HepG2 (cell line): ENCODE results near the gene HAUS2. TPM values are rescaled to one million over a fixed set of nuclear protein-coding genes. Genes with fewer than 3 reads are reported as not detected.

Experiments used
- ARID4A ChIP-seq: sonication (generic); formaldehyde crosslinking; IDR thresholded peaks from 2 replicates; pipeline ENCODE4 v1.5.0; 2020; ENCODE audit warnings: mild to moderate bottlenecking, missing genetic modification reagents, borderline replicate concordance
- CEBPG ChIP-seq: IDR thresholded peaks from 2 replicates; pipeline ENCODE4 v1.6.1; 2016
- KDM2A ChIP-seq: sonication (generic); formaldehyde crosslinking; IDR thresholded peaks from 2 replicates; pipeline ENCODE4 v1.4.0; 2020; ENCODE audit warnings: low read depth, missing genetic modification reagents, borderline replicate concordance
- MTERF4 ChIP-seq: sonication (generic); formaldehyde crosslinking; IDR thresholded peaks from 2 replicates; pipeline ENCODE4 v1.8.0; 2023; ENCODE audit warnings: mild to moderate bottlenecking, missing genetic modification reagents
- POLR2A ChIP-seq, 2 experiments: IDR thresholded peaks; 2 replicates each; pipeline ENCODE4 v1.6.1; 2011; ENCODE audit warnings: low read depth in 2 of 2, low read length in 2 of 2, mild to moderate bottlenecking in 1 of 2, moderate library complexity in 1 of 2; ENCODE audit not compliant: insufficient read depth in 1 of 2
- RELA ChIP-seq: sonication (generic); formaldehyde crosslinking; IDR thresholded peaks from 2 replicates; pipeline ENCODE4 v1.4.0; 2020; ENCODE audit warnings: missing genetic modification reagents
- SAFB2 ChIP-seq: sonication (generic); formaldehyde crosslinking; IDR thresholded peaks from 2 replicates; pipeline ENCODE4 v1.5.1; 2020; ENCODE audit warnings: missing genetic modification reagents, low read depth, mild to moderate bottlenecking, borderline replicate concordance
- TFE3 ChIP-seq: IDR thresholded peaks from 2 replicates; pipeline ENCODE4 v1.6.1; 2016
- TRAFD1 ChIP-seq: sonication (generic); formaldehyde crosslinking; IDR thresholded peaks from 2 replicates; pipeline ENCODE4 v1.5.1; 2020; ENCODE audit warnings: missing genetic modification reagents, mild to moderate bottlenecking, borderline replicate concordance
- XRCC5 ChIP-seq: fragments of 200-400 bp; formaldehyde crosslinking; optimal IDR thresholded peaks from 2 replicates; pipeline ENCODE3; 2017; ENCODE audit warnings: mild to moderate bottlenecking, low read length
- ZBTB43 ChIP-seq: sonication (generic); formaldehyde crosslinking; conservative IDR thresholded peaks from 2 replicates; pipeline ENCODE4 v1.4.0; 2020; ENCODE audit warnings: missing genetic modification reagents
- ZFP37 ChIP-seq: sonication (generic); formaldehyde crosslinking; IDR thresholded peaks from 2 replicates; pipeline ENCODE4 v1.4.0; 2020; ENCODE audit warnings: missing genetic modification reagents, borderline replicate concordance
- ZNF136 ChIP-seq: sonication (generic); formaldehyde crosslinking; IDR thresholded peaks from 2 replicates; pipeline ENCODE4 v1.8.1; 2022; ENCODE audit warnings: low read depth, mild to moderate bottlenecking, moderate library complexity, missing genetic modification reagents
- ZNF138 ChIP-seq: sonication (generic); formaldehyde crosslinking; IDR thresholded peaks from 2 replicates; pipeline ENCODE4 v1.5.0; 2020; ENCODE audit warnings: mild to moderate bottlenecking, low read depth, missing genetic modification reagents
- ZNF24 ChIP-seq: fragments of 450-650 bp; IDR thresholded peaks from 2 replicates; pipeline ENCODE4 v1.6.1; 2017; ENCODE audit warnings: antibody characterized with exemption, mild to moderate bottlenecking
- ZNF441 ChIP-seq: sonication (generic); formaldehyde crosslinking; IDR thresholded peaks from 2 replicates; pipeline ENCODE4 v1.7.0; 2021; ENCODE audit warnings: missing genetic modification reagents, borderline replicate concordance
- ZNF782 ChIP-seq: sonication (generic); formaldehyde crosslinking; IDR thresholded peaks from 2 replicates; pipeline ENCODE4 v1.4.0; 2020; ENCODE audit warnings: missing genetic modification reagents, mild to moderate bottlenecking, borderline replicate concordance
- ZNF879 ChIP-seq: sonication (generic); formaldehyde crosslinking; IDR thresholded peaks from 2 replicates; pipeline ENCODE4 v1.8.1; 2023; ENCODE audit warnings: missing genetic modification reagents
- polyA plus RNA-seq, 8 experiments: library from polyadenylated mRNA; depleted of rRNA in 3 of 8; stranded (reverse) in 7 of 8; unstranded in 1 of 8; fragments of >200 nt; fragmentation: Illumina TruSeq in 4 of 8; extraction: Trizol in 4 of 8; gene quantifications; 2 replicates each; pipeline versions ENCODE4 v1.2.1 to v1.2.3, GENCODE V29; 2011 to 2016; ENCODE audit warnings: low read depth in 4 of 8, missing spikeins in 1 of 8, mixed read lengths in 1 of 8; ENCODE audit not compliant: insufficient read depth in 1 of 8
- total RNA-seq, 5 experiments: library from RNA; depleted of rRNA; stranded (reverse); fragments of >200 nt; fragmentation: Illumina TruSeq; extraction: Trizol; gene quantifications; 2 replicates each; pipeline ENCODE4 v1.2.3, GENCODE V29; 2016; ENCODE audit warnings: low read depth in 1 of 5

Gene HAUS2
- total and polyA plus RNA-seq, 2 of the 13 experiments (the other 11 are each of a cell fraction or from before 2014, with no cell fraction given), result 11.6 to 32.9 TPM

- TF ChIP-seq CEBPG (peak; percentile 44; the same call in 1 of the 2 replicates), MTERF4 (CRISPR knock-in tag) (no peak), SAFB2 (CRISPR knock-in tag) (no peak), KDM2A (CRISPR knock-in tag) (no peak), ZNF441 (CRISPR knock-in tag) (no peak), XRCC5 (no peak), ZNF138 (no peak), ZNF136 (CRISPR knock-in tag) (no peak), ZBTB43 (CRISPR knock-in tag) (no peak), ZFP37 (CRISPR knock-in tag) (no peak), ARID4A (CRISPR knock-in tag) (no peak; the same call in 1 of the 2 replicates), ZNF879 (no peak), TRAFD1 (CRISPR knock-in tag) (no peak), ZNF24 (no peak), RELA (CRISPR knock-in tag) (no peak), TFE3 (CRISPR knock-in tag) (no peak), ZNF782 (CRISPR knock-in tag) (no peak), POLR2A (IDR thresholded peaks at IDR 0.05; ENCODE audit: insufficient read depth in 1 of 2, low read depth in 2 of 2, low read length in 2 of 2) (no peak)
These were observed 42.7 kb downstream of the HAUS2 start (continued) for GRCh38 chr15:42591238-42591934.
